ENCODE data around the gene VAMP2.
"Not testable (repeated sequence)": the region's sequence is repeated elsewhere in the genome, so short reads cannot be mapped to it uniquely, and the experiment has no call there.

VAMP2 gene

DNA sequence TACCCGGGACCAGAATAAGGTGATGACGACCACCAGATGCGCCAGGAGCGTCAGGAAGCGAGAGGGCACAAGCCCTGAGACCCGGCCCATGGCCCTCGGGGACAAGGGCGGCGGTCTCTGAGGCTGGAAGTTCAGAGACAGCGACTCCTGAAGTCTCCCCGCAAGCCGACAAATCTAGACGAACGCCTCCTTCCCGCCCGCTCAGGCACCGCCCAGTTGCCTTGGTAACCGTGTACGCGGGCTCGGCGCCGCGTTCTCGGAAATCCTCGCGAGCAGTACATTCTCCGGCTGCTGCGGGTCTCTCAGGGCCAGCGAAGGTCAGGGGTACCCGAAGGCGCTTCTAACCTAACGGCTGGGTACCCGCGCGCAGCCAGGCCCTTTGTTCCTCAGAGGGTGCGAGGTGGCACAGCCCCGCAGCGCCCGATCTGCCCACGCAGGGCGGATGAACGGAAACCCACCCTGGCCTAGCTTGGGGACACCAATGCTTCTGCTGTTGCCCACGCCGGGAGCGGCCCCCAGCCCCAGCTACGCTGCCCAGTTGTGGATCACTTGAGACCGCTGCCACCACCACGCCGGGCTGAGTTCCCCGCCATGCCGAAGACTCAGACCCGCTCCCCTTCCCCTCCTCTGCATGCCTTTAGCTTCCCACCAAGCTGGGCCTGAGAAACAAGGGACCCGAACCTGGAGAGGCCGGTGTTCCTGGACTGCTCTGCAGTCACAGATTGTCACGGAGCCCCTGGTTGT, 13.6 kb upstream of the VAMP2 start, which contains the start of gene TMEM107:
TMEM107 (minus strand) TSS at position 184 of the 744 bp plus-strand sequence; CDS start at position 90, 94 bp downstream.
- FAIRE-seq = peak; percentile 82

DNA sequence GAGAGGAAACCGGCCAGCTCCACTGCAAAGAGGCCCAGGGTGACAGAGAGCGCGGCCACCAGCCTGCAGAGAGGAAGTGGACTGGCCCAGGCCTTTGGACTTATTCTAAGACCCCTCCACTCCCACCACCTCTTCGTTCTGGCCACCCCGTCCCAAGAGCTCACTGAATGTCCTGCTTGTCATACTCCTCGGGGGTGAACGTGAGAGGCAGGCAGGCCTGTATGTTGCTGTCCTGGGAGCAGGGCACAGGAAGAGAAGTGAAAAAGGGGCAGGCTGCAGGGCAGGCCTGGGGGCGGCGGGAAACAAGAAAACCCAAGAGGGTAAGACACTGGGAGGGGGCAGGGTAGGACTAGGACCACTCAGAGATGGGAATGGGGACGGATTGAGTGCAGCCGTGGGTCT, 13.0 kb upstream of the VAMP2 start:
- DNase-seq (ENCODE audit: insufficient read length, low spot score) (no peak), FAIRE-seq (peak; percentile 4)

More for the DNA sequence above, 13.6 kb upstream of the VAMP2 start, which contains the start of gene TMEM107:
- DNase-seq (ENCODE audit: insufficient read length, low spot score) = no peak

DNA sequence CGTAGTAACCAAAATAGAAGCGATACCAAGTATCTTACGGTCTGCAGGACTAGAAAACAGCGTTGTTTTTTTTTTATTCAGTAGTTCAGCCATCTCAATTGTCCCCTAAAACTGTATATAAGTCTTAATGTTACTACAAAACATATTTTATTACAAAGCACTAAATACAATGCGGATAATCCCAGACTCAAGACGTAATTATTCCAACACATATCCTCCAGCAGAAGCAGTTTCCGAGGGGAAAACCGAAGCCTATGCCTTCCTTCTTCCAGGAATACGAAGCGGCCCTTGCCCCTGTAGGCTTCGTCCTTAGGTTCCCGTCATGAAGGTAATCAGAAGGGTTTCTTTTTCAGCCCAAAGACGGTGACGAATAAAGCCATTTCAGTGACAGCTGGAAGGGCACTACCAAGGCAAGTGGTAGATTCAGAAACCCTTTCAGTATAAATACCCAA, 11.1 kb upstream of the VAMP2 start:
- FAIRE-seq (peak; percentile 8), DNase-seq (ENCODE audit: insufficient read length, low spot score) (no peak)

DNA sequence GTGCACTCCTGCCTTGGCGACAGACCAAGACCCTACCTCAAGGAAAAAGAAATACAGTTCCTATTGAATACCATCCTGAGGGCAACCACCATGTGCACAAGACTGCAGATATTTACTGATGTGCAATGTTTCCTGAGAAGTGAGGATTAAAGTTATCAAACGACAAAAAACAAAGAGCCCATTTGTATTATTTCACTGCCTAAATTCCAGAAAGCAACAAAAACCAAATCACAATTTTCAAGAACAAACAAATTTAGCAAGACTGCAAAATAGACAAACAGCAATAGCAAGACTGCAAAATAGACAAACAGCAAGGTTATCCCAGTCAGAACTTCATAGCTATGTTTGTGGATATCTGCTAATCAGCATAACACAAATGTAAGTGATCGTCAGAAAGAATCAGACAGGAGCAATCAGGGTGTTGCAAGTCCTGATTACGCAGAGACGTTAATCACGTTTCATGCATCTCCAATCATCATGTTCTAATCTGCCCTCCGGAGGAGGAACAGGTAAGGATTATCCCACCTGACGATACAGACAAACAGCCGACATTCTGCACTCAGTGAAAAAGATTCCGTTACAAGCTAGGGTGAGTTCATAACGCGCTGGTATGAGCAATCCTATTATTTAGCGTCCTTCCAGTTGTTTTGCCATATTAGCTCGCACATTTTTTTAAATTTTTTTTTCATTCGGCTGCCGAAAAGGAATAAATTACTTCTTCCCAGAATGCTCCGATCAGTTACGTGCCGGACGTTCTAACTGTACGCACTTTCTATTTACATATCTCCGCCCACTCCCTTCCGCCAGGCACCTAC, 10.5 kb upstream of the VAMP2 start:
- FAIRE-seq = peak; percentile 92

DNA sequence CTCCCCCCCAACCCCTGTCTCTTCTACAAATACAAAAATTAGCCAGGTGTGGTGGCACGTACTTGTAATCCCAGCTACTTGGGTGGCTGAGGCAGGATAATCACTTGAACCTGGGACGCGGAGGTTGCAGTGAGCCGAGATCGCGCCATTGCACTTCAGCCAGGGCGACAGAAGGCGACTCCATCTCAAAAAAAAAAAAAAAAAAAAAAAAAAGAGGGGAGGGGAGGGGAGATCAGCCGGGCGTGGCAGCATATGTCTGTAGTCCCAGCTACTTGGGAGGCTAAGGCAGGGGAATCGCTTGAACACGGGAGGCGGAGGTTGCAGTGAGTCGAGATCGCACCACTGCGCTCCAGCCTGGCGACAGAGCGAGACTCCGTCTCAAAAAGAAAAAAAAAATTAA, 7.4 kb upstream of the VAMP2 start:
- FAIRE-seq; DNase-seq (ENCODE audit: insufficient read length, low spot score): not testable (repeated sequence)

More for the DNA sequence above, 10.5 kb upstream of the VAMP2 start:
- no peak for DNase-seq (ENCODE audit: insufficient read length, low spot score)

DNA sequence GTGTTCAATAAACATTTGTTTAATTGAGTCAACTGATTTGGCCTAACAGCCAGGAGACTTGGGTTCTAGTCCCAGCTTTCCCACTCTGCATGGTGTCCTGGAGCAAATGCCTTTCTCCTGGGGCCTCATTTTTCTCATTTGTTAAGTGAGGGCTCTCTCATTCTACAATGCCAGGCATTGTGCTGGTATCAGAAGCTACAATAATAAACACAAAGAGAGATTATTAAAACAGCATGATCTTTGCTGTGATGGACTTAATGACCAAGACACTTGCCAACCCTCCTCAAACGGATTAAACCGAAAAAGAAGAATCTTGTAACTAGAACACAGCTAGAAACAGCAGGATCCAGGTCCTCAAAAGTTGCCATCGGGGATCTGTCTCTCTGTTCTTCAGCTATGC, 4.8 kb upstream of the VAMP2 start:
- DNase-seq (ENCODE audit: insufficient read length, low spot score) (no peak), FAIRE-seq (no peak)

DNA sequence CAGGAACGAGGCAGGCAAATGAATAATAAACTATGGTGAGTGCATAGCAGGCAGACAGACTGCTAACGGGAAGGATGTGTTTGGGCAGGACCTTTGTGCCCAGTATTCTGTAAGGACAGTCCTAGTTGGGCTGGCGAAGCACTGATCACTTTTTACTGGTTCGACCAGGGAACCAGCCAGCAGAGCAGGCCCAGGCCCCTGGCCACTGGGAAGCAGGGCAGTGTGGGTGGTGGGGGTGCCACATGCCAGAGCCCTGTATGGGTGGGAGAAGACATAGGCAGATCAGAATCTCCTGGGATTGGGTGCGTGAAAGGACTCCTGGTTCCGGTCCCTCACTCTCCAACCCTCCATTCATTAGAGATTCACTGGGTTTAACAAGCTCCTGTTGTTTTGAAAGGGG, 4.0 kb upstream of the VAMP2 start:
- no peak for DNase-seq (ENCODE audit: insufficient read length, low spot score)

DNA sequence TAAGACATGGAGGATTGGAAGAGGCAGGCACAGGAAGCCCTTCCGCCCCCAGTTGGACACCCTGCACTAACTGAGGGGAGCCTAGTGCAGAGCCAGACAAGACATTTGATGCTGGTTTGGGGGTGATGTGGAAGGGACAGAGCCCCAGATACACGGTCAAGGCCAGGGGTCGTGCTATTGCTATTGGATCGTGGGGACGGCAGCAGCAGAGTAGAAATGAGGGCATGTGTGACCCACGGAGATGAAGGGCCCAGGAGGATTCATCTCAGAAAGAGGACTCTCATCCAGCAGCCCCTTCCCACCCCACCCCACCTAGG, 2.0 kb upstream of the VAMP2 start:
- FAIRE-seq (no peak), DNase-seq (ENCODE audit: insufficient read length, low spot score) (no peak)

More for the DNA sequence above, 4.0 kb upstream of the VAMP2 start:
- FAIRE-seq = no peak

DNA sequence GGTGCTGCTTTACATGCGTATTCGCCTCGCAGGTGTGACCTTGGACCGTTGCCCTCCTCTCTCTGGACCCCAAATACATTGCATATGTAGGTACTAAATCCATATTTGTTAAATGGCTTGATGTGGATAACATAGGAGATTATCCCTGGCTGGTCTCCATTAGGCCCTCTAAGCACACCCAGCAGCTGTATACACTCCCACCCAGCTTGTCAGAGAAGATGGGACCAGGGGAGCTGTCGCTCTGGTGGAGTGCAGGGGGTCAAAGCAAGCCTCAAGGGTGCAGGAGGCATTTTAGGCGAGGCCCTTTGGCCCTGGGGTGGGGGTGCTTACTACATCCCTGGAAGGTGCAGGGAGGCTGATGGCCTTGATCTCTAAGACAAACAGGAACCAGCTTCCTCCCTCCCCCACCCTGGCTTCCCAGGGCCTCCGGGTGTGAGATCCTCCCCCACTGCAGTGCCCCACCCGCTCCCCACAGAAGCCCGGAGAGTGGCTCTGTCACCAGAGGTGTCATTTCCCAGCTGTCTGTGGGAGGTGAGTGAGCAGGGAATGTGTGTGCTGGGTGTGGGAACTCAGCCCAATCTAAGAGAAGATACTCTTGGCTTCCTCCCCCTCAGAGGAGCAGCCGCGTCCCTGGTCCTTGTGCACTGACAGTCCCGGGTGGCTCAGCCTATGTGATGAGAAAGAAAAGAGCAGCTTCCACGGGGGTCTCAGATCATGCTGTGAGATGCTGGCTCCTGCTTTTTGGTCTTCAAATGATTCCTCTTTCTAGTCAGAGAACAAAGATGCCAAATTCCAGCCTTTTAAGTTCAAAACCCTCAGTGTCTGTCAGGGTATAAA, 1.4 kb upstream of the VAMP2 start:
- DNase-seq (ENCODE audit: insufficient read length, low spot score) (no peak), FAIRE-seq (peak; percentile 76)

DNA sequence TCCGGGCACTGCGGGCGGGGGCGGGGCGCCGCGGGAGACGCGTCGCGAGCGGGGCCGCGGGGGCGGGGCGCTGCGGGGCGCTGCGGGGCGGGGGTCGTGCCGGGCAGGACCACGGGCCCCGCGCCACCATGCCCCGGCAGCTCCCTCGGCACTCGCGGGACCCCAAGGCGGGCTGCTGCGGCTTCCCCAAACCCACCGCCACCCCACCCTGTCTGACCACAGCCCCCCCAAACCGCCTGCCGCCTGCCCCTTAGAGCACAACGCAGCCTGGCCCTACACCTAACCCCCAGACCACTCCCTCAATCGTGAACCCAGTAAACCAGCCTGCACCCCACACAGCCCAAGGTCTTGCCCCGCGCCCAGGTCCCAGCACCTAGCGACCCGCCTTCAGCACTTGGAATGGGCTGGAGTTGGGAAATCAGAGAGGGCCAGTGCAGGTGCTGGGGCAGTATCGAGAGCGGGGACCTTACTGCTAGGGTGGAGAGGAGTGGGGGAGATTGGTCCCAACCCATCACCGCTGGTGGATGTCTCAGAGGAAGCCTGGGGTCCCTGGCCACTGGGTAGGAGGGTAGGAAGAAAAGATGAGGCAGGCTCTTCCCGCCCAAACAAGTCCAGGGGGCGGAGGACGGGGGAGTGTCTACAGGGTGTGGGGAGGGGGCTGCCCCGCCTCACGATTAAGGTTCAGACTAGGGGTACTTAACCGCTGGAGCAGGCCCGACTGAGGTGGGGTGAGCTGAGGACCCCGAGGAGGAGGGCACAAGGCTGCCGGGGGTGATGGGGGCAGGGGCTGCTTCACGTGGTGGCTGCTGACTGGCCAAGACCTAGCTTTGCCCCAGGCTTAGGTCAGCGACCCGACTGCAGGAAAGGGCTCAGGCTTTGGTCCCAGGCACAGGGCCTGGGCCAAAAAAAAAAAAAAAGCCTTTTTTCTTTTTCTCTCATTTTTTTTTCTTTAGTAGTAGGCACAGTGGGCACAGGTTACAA, 539 bp upstream of the VAMP2 start:
- FAIRE-seq = peak; percentile 75
- DNase-seq (ENCODE audit: insufficient read length, low spot score) = no peak

DNA sequence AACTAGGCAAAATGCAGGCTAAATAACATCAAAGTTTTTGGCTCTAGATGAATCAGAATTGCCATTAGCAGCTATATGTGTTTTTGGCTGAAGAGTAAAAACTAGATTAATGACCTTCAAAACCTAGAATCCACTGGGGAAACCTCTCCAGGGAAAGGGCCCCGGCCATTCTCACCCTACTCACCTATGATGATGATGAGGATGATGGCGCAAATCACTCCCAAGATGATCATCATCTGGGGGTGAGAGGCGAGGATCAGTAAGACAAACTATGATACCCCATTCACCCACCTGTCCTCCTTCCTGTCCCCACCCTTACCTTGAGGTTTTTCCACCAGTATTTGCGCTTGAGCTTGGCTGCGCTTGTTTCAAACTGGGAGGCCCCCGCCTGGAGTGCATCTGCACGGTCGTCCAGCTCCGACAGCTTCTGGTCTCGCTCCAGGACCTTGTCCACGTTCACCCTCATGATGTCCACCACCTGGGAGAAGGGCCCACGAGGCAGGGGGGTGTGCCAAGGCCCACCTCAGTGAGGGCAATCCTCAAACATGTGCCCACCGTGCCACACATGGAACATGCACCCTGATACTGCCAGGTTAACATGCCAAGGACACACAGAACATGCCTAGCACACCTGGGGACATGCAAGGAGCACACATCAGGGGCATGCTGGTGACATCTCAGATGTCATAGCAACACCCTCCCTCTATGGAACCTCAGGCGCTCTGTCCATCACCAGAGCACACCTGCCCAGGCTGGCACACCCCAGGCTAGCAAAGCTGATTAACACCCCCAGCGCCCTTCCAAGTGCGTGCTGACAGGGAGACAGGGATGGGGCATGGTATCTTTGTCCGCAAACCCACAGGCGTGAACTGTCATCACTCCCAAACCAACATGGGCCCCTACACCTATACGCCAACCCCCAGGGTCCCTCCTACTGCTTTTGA, 1.2 kb downstream of the VAMP2 start:
- FAIRE-seq = no peak
- no peak for DNase-seq (ENCODE audit: insufficient read length, low spot score)

DNA sequence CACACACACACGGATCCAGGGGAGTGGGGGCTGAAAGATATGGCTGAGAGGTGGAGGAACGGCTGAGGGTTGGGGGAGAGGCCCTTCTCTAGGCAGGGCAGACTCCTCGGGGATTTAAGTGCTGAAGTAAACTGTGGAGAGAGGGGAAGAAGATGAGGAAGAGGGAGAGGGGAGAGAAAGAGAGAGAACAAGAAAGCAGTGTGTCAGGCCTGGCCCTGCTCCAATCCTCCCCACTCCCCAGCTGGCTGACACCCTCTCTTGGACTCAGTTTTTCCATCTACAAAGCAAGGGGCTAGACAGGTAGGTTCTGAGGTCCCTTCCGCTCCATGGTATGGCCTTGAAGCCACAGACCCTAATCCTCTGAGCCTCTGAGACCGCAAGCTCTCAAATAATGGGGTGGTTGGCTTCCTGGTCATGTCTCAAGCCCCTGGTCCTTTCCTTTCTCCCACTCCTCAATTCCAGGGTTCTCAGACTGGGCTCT, 2.0 kb downstream of the VAMP2 start:
- FAIRE-seq (no peak), DNase-seq (ENCODE audit: insufficient read length, low spot score) (no peak)

DNA sequence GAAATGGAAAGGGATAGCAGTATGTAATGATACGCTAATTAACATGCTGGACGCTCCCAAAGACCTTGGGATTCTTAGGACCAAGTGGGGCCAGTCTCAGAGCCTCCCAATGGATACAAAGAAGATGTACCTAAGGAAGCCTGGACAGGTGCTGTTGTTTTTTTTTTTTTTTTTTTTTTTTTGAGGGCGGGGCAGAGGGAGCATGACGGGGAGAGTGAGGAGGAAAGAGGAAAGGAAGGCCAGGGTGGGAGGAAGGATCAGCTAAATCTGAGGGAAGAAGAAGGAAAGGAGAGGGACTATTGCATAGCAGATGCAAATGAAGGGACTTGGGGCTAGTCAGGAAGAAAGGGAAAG, 2.5 kb downstream of the VAMP2 start:
- DNase-seq (ENCODE audit: insufficient read length, low spot score) (no peak), FAIRE-seq (no peak)

DNA sequence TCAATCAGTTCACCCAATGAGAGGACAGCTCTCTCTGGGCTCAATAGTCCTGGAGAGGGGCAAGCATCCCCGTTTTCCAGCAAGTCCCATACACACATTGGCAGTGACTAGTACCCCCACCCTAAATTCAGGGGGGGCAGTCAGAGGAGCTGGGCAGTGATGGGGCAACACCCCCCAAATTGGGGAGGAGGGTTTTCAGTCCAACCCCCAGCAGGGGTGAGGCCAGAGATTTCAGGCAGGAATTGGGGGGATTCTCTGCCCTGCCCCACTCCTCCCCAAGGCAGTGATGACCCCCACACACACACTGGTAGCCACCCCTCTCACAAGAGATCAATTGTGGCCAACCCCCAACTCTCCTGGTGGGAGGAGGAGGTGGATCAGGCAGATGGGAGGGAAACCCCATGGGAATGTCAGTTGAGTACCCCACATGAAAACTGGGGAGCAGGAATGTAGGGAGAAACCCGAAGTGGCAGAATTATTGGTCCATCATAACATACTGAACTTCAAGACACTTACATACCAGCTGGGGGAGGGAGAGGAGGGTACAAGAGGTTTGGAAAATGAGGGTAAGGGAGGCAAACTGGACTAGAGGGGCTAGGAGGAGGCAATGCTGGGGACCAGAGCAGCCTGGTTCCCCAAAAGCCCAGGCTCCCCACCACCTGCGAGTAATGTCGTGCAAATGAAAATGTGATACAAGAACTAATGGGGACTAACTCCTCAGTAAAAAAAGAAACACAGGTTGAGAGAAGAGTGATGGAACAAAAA, 3.1 kb downstream of the VAMP2 start:
- no peak for FAIRE-seq
- no peak for DNase-seq (ENCODE audit: insufficient read length, low spot score)

DNA sequence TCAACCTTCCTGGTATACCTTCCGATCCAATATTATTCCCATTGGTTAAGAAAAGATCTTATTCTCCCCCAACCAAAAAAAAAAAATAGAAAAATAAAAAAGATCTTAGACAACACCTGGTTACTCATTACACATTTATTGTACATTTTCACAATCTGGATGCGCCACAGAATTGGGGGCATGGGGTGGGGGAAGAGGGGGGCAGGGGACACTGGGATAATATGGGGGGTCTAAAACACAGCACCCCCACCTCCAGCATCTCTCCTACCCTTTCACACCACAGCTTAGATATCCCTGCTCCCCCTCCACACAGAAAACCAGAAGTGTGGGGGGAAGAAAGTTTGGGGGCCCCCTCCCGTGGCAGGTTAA, 3.7 kb downstream of the VAMP2 start:
- FAIRE-seq (no peak), DNase-seq (ENCODE audit: insufficient read length, low spot score) (no peak)

DNA sequence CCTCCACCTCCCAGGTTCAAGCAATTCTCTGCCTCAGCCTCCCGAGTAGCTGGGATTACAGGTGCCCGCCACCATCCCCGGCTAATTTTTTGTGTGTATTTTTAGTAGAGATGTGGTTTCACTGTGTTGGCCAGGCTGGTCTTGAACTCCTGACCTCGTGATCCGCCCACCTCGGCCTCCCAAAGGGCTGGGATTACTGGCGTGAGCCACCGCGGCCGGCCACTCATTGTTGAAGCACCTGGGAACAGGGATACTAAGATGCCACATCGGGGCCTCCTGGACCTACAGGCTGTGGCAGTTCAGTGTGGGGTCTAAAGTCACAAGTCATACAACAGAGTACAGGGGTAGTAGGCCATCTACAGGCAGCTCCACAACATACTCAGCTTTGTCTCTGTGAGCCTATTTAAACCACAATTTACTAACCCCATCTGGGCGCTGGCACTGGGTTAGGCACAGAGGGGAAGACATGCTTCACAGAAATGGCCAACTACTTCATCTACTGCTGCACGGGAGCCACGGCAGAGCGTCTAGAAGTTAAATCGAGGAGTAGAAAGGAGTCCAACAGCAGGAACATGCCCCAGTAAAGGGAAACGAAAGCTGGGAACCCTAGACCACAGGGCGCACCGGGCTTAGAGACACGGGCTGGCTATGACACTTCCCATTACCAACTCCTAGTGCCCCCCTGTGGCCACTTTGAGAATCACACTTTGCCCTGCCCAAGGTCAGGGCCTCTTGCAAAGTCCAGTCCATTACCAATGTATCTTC, 4.3 kb downstream of the VAMP2 start:
- DNase-seq (ENCODE audit: insufficient read length, low spot score) (no peak), FAIRE-seq (peak; percentile 90)

DNA sequence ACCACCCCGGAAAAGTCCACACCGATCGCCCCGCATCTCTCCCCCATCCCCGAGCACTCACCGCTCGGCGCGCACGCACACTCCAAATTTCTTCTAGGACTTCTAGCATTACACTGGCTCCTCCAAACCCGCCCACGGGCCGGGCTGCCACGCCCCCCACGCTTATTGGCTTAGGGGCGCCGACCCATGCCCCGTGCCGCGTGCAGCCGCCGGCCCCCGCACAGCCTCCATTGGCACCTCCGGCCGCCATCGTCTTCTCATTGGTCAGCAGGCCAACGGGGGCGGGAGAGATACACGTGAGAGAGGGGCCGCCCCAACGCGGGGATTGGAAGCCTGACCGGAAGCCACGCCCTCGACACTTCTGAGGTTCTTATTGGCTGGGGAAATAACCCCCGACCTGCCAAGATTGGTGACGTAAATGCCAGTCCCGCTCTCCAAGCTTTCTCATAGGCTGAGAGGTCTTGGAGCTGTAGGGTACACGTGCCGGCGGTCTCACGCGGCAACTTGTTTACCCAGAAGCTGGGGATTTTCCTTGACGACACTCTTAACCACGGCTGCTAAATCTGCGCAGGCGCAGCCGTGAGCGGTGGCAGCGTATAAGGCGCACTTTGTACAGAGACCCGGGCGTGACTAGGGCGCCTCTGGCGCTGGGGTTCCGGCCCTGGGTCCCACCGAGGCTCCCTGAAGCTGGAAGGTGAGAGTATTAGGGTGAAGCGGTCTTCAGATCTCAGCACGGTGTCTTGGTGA, 6.3 kb downstream of the VAMP2 start:
- FAIRE-seq = peak; percentile 98

More for the DNA sequence above, 6.3 kb downstream of the VAMP2 start:
- DNase-seq (ENCODE audit: insufficient read length, low spot score) = peak; percentile 93

All from GM19239 (cell line).